WI38 (cell line): ENCODE measurements around the gene CRACR2A.

Experiments
- H3K4me3 ChIP-seq: 2 replicates; pipeline ENCODE4 v1.5.1; 2011; ENCODE audit warnings: low read depth, mild to moderate bottlenecking, control low read depth, low read length
- TF ChIP-seq, protein P1 (sequence below): IDR thresholded peaks from 2 replicates; pipeline ENCODE4 v1.5.1; 2012; ENCODE audit warnings: low read depth, mild to moderate bottlenecking, control low read depth, low read length

The CRACR2A gene

DNA sequence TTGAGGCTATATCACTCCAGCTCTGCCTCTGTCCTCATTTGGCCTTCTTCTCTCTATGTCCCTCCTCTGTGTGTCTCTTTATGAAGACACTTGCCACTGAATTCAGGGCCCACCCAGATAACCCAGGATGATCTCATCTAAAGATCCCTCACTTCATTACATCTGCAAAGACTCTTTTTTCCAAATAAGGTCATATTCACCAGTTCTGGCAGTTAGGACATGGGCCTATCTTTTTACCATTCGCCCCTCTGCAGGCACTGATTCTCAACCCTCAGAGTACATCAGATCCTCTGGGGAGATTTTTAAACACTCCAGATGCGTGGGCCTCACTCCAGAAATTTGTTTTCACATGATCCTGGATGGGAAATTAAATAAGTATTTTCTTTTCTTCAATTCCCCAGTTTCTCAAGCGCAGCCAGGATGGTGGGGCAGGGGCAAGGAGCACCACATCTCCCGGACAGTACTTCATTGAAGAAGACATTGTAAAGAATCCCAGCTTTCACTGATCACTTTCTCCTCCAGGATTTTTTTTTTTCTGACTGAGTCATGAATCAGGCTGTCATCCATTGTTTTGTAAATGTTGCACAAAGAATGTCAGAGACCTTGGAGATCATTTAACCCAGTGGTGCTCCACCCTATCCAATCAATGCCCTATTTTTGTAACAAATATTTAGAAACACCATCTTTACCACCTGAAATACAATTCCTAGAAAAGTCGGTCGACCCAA, 27.4 kb downstream of the CRACR2A start:
- H3K4me3 ChIP-seq, result no peak overlapping the region
- TF ChIP-seq, protein P1, sequence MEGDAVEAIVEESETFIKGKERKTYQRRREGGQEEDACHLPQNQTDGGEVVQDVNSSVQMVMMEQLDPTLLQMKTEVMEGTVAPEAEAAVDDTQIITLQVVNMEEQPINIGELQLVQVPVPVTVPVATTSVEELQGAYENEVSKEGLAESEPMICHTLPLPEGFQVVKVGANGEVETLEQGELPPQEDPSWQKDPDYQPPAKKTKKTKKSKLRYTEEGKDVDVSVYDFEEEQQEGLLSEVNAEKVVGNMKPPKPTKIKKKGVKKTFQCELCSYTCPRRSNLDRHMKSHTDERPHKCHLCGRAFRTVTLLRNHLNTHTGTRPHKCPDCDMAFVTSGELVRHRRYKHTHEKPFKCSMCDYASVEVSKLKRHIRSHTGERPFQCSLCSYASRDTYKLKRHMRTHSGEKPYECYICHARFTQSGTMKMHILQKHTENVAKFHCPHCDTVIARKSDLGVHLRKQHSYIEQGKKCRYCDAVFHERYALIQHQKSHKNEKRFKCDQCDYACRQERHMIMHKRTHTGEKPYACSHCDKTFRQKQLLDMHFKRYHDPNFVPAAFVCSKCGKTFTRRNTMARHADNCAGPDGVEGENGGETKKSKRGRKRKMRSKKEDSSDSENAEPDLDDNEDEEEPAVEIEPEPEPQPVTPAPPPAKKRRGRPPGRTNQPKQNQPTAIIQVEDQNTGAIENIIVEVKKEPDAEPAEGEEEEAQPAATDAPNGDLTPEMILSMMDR, result no peak

DNA sequence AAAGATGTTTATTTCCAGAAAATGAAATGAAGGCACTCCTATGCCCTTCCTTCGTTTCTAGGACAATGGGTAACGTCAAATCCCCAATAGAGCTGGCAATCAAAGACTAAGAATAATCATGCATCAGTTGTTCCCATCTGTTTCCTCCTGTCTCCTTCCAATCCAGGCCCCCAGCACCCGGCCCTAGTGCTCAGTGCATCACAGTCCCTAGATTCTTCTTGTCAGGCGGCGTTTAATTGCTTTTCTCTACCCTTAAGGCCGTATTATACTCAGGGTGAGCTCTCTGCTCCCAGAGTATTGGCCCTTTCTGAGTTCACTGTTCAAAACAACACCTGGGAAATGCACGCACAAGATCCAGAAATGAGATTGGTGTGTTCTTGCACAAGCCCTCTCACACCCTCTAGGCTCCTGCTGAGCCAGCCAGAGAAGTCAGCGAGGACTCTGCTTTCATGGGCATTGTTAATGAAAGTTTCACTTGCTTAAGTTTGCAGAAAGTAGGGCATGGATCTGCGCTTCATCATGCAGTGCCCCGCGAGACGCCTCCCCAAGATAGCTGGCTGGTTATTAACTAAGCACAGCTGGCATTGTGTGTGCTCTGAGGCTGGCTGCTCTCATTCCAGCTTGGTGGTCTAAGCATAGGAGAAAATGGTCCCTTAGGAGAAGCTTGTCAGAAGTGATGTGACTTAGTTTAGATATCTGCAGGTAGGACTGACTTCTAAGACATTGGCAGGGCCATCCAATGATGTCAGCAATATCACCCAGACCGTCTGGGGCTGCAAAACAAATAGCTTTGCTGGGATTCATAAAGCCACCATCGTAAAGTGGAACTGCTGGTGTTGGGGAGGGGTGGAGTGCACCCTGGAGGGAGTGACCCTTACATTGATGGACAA, 28.7 kb downstream of the CRACR2A start:
- no peak overlapping the region for H3K4me3 ChIP-seq
- TF ChIP-seq, protein P1, result no peak

DNA sequence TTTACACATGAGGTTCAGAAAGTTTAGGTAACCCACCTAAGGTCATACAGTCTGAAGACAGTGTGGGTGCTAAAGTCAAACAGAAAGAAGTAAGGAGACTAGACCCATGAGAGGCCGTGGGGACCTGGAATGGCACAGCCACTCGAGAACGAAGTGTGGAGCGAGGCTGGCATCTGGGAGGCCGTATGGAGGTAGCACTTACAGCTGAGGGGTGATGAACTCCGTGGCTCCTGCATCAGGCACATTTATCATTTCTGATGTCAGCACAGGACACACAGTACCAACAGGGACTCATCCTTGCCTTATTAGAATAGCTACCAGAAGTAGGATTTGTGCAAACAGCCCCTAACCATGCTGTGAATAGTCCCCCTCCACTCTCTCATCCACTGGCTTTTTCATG, 30.5 kb downstream of the CRACR2A start:
- TF ChIP-seq, protein P1, result no peak
- H3K4me3 ChIP-seq, result no peak overlapping the region

DNA sequence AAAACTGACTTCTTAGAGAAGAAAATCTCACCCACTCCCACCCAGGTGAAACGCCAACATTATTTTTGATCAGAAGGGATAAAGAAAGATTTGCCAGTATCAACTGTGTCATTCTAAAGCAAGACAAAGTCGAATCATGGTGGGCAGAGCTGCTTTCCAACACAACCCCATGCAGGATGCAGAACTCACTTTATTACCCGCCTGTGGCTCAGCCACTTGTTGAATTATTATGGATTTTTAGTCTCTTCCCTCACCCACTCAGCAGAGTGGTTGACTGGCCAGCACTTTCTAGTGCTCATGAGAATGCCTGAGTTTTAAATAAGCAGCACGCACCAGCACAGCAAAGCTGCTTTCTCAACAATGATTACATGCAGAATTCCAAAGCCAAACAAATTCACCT, 32.1 kb downstream of the CRACR2A start:
- TF ChIP-seq, protein P1, result no peak
- no peak overlapping the region for H3K4me3 ChIP-seq

DNA sequence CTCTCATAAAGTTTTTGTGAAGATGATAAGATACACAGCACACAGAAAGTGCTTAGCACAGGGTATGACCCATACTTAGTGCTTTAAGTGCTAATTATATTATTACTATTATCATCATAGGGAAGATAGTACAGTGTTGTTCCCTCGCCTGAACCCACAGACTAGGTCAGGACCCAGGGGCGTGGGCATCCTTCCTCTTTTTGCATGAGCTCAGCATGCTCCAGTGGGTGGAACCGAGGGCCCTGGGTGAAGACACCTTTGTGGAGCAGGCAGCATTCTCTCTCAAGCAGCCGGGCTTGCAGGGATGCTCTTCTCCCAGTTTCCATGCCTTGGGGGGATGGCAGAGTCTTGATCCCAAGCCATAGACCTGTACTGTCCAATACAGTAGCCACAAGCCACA, 34.8 kb downstream of the CRACR2A start:
- TF ChIP-seq, protein P1, result no peak
- H3K4me3 ChIP-seq, result no peak overlapping the region

DNA sequence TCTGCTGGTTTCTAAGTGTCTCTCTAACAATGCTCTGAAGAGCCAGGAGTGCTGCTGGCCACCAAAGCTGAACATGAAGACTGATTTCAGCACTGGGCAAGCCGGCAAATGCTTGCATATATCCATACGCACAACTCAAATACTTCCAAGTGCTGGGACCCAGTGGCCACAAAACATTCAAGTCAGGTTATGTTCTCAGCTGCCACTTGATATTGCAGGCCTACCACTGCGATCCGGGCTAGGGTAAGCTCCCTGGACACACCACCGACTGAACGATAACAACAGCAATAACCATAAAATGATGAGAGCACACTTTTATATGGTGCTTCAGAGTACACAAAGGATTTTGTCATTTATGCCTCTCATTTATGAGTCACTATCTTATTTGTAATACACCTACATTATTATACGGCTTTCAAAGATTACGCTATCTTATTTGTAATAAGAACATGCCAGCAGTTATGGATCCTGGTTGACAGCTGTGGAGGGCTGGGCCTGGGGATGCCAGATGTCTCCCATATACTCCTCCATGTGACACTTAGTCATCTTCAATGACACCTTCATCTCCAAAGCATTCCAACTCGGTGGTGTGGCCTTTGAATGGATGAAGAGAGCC, 35.5 kb downstream of the CRACR2A start:
- TF ChIP-seq, protein P1, result no peak
- no peak overlapping the region for H3K4me3 ChIP-seq
